HG02763 (cell line): Measurements from ENCODE around the gene CPPED1.

ENCODE experiments used
- ATAC-seq: cut with Tn5 transposase; IDR thresholded peaks from one replicate; pipeline ENCODE4 v1.9.1; 2021; ENCODE audit warnings: mild to moderate bottlenecking, moderate library complexity; ENCODE audit not compliant: unreplicated experiment

CPPED1 gene

DNA sequence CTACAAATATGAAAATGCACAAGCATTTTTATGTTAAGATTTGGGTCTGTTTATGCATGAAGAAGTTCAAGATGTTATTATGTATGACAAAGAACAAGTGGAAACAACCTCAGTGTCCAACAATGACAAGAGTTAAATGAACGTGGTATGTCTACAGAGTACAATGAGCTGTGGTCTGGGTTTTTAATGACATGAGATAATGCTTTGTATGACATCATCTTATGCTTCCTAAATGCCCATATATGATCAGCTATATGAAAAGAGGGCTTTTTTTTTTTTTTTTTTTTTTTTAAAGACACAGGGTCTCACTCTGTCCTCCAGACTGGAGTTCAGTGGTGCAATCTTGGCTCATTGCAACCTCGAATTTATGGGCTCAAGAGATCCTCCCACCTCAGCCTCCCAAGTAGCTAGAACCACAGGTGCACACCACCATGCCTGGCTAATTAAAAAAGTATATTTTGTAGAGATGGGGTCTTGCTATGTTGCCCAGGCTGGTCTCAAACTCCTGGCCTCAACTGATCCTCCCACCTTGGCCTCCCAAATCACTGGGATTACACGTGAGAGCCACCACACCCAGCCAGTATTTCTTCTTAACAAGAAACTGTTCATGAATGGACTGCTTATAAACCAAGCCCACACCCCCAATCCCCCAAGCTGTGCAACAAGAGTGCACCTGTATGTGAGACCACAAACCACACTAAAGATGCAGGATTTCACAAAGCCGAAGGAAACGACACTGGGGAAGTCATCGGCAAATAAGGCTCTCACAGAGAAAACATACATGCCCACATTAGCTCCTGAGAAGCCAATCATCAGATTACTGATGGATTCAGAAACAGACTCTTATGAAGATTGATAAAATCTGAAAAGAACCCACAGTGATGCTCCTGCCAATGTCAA lies 114.5 kb downstream of the CPPED1 start:
- ATAC-seq = no peak

DNA sequence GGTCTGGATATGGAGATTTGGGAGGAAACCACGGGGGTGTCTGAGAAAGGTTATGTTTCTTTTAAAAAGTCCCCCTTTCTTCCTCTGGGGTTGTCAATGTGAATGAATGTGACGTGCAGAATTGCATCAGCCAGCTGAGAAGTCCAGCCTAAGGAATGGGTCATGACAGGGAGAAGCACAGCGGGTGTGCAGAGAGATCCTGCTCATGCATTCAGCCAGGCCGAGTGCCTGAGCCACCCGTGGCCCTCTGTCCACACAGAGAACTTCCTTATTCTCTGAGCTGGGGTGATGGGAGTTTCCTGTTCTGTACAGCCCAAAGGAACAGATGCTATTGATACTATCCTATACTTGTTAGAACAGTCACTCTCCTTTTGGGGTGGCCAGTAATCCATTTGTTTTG lies 117.9 kb downstream of the CPPED1 start:
- no peak for ATAC-seq

DNA sequence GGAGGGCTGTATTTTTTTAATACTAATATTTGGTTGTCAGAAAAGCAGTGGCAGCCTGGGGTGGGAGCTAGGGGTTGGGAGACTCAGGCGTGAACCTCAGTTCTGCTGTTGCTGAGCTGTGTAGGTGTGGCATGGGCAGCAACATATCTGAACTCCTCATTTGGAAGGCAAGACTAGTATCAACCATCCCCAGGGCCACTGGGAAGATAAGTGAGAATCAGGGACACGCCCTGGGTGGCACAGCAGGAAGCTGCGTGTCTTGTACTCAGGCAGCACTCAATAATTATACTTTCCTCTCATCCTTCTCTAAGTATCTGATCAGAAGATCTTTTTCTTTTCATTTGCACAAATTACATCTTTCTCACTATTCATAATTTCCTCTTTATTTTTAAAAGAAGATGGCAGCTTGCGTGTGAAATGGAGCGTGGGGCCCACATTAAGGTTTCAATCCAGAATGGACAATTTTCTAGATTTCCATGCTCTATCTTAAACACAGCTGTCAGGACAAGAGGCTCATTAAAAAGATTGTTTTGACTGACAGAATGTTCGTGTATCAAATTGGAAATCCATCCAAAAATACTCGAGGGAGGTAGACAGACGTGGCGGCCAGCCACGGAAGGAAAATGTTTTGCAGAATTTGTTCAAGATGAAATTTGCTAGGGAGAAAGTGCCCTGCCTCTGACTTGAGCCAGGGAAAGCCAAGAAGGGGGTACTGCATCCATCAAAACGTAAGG lies 121.1 kb downstream of the CPPED1 start:
- ATAC-seq = no peak

DNA sequence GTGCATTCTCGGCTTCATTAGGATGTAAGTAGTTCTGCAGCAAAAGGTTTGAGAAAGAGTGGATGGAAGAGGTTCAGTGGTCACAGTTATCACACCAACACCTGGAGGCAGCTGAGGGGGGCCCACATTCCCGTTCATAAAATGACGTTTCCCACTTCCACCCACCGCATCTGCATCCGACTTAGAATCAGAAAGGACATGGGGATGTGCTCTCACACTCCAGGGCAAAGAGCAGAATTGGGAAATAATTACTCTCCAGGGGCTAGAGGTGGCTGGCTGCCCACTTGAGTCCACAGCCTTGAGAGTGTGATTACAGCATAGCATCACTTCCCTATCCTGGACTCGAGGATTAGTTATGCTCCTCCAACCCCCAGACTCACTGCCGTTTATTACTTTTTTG lies 122.0 kb downstream of the CPPED1 start:
- ATAC-seq = no peak

DNA sequence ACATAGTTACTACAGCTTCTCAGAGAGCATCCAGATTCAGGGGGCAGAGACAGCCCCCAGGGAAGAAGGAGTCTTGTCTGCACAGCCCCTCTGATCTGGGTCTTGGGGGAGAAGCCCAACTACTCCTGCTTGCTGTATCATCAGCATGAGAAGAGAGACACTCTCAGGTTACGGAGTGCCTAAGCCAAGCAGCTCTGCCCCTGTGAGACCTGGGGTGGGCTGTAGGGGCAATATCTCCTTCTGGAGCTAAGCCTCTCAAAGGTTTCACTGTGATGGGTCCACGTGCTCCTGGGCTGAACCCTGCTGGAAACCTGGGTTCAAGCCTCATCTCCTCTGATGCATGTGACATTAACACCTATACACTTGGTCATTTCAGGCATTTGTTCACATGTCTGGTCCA lies 123.2 kb downstream of the CPPED1 start:
- no peak for ATAC-seq

DNA sequence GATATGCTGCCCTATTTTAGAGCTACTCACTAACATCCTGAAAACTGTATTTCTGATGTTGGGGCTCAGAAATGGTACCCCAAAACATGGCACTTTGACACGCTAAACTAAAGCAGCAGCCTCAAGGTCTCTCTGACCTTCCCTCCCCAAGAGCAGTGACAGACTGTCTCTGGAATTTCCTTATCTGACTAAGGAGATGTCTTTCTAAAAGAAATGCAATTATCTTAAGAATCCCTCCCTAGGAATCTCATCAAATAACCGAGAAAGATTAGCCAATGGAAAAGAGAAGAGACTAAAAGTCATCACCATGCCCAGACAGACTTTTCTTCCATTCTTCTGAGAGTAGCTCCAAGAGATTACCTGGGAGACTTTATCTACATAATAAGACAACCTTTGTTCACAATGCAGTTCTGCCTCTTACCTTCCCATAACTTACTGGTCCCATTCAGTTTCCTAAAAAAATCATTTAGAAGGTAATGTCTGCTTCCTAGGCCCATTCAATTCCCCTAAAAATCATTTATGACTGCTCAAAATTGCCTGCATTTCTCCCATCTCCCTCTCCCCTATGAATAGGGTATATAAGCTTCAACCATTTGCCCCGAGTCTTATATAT lies 123.9 kb downstream of the CPPED1 start:
- no peak for ATAC-seq

DNA sequence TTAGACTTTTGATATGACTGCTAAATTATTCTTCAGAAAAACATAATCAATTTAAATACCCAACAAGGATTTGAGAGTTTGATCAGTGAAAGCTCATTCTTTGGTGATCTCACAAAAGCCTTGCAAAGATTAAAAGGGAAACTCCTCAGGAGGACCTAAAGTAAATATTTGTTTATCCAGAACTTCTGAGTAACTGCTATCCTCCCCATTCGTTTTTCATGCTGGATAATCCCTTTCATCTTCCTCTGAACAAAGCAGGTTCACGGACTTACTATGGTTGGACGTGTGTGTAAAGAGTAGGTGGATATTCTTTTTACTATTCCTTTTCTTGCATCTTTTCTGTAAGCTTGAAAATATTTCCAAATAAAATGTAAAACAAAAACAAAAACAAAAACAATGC lies 124.7 kb downstream of the CPPED1 start:
- ATAC-seq = no peak

DNA sequence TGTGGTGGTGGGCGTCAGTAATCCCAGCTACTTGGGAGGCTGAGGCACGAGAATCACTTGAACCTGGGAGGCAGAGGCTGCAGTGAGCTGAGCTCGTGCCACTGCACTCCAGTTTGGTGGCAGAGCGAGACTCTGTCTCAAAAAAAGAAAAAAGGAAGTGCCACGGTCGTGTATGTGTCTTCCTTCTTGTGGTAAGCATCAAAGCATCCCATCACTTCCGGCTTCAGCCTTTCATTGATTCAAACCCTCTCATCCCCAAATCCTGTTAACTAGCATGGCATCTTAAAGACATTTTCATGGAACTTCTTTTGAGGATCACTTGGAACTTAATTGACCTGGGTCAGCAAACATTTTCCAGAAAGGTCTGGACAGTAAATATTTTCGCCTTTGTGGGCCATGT lies 126.2 kb downstream of the CPPED1 start:
- no peak for ATAC-seq

DNA sequence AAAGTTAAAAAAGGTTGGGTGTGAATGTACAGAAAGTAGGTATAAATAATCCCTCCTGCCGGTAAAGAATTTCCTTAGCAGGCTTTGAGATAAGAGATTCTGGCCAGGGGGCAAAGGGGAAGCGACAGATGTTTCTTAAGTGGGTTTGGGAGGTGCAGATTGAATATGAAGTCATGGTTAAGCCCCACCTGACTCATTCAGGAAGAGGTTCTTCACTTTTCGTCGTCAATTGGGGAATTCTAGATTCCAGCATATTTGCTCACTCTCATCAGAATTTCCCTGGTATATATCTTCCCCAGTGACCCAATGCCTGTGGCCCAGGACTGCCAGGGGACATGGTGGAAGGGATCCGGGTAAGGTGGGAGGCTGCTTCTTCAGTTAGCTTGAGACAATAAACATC lies 127.8 kb downstream of the CPPED1 start:
- no peak for ATAC-seq

DNA sequence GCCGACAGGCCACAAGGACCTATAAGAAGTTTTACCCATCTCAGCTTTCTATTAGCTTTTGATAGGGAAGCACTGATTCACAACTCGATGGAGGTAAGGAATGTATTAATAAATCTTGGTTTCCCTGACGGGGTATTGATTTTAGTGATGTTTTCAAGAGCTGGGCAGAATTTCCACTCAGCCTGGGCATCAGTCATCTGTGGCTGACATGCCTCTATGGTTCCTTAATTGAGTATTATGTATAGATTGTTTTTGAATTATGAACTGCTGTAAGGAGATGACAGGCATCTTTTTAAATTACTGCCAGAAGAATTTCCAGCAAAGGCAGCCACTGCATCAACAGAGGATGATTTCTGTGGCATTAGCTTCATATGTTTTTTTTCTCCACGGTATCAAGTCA lies 128.6 kb downstream of the CPPED1 start:
- ATAC-seq = no peak

DNA sequence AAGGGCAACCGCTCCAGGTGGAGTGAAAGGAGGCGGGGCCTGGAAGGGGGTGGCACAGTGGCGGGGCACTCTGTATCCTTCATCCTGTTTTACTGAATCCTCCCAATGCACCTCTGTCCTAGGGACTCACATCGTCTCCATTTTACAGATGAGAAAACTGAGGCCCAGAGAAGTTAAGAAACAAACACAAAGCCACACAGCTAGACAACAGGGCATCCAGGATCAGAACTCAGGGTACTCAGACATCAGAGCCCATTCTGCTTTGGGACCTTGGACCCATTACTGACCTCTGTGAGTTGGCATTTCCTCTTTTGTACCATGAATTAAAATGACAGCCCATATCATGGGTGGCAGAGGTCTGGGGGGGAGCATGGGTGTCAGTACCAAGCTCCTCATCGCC lies 129.2 kb downstream of the CPPED1 start:
- no peak for ATAC-seq

DNA sequence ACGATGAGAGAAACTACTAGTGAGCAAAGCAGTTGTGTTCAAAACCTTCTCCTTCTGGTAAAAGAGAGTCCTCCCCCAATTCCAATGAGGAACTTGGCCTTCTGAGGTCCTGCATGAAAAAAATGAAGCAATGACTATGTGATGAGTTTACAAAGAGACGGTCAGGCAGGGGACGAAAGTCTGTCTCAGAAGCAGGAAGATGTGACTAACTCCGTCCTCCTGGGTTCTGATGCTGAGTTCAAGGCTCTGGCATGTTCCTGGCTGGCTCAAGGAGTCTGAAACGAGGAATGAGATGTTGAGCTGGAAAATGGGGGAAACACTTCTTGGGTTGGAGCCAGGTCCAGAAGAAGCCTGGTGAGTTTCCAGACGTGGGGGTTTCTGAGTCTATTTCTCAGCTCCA lies 129.6 kb downstream of the CPPED1 start:
- no peak for ATAC-seq

DNA sequence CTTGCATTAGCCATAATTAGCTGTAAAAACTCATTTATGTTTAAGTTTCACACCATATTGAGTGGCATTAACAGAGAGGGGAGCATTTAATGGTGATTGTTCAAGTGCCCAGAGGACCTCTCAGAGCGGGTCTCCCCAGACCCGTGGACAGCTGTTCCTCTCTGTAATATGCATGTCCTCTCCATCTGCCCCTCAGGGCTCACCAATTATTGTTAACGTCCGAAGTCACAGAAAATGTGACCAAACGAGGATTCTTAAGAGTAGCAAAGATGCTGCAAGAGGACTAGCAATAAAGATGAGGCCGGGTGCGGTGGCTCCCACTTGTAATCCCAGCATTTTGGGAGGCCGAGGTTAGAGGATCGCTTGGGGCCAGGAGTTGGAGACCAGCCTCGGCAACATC lies 130.2 kb downstream of the CPPED1 start:
- no peak for ATAC-seq

DNA sequence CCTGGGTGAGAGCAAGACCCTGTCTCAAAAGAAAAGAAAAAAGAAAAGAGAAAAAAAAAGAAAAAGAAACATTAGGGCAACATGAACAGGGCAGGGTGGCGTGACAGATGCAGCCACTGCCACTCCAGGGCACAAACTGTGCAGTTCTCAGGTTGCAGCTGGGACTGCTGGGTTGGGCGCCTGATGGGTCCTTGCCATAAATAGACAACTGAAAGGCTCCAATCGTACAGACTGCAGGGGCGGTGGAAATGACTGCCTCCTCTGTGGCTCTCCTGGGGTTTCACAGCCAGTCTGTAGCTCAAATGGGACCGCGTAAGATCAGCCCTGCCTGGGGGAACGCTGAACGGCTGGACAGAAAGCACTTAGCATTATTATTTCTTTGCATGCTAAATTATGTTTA lies 130.7 kb downstream of the CPPED1 start:
- no peak for ATAC-seq

DNA sequence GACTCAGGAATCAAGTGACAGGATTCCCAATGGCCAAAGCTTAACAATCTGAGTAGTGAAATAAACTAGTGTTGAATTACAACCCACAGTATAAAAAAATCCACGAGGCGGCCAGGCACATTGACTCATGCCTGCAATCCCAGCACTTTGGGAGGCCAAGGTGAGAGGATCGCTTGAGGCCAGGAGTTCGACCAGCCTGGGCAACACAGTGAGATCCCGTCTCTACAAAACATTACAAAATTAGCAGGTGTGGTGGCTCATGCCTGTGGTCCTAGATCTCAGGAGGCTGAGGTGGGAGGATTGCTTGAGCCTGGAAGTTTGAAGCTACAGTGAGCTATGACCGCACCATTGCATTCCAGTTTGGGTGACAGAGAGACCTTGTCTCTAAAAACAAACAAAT lies 133.8 kb downstream of the CPPED1 start:
- no peak for ATAC-seq

DNA sequence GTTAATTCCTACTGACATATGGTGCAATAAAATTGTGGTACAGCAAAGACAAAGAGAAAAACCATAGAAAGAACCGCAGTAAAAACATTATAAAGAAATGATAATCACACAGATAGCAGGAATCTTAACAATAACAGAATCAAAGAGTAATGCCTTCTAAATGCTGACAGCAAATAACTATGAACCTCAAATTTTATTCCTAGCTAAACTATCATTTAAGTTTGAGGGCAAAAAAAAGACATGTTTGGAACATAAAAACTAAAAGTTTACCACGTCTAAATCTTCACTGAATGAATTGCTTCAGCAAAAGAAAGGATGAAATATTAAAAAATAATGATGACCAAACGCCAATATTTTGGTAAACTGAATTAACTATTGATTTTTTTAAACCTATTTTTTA lies 135.8 kb downstream of the CPPED1 start:
- ATAC-seq = no peak

DNA sequence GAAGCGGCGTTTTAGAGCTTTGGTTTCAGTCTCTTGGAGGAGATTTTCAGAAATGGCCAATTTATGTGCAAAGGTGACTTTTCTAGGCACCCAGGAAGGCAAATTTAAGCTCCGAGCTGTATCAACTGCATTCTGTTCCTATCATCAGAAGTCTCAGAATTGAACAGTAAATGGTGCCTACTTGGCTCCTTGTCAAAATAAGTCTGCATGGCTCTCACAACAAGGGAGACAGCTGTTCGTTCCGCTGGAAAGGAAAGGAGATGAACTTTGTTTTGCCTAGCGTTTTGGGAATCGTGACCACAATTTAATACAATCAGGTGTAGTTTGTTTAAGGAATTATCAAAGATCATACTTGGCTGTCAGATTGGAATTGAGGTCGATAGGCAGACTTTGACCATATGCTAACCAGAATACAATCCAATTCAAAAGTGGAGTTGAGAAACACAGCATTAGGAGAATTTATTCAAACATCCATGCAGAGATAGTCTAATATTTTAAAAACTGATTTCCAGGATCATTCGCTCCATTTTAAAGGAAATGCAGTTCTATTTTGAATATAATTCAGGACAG lies 139.4 kb downstream of the CPPED1 start:
- ATAC-seq = no peak

DNA sequence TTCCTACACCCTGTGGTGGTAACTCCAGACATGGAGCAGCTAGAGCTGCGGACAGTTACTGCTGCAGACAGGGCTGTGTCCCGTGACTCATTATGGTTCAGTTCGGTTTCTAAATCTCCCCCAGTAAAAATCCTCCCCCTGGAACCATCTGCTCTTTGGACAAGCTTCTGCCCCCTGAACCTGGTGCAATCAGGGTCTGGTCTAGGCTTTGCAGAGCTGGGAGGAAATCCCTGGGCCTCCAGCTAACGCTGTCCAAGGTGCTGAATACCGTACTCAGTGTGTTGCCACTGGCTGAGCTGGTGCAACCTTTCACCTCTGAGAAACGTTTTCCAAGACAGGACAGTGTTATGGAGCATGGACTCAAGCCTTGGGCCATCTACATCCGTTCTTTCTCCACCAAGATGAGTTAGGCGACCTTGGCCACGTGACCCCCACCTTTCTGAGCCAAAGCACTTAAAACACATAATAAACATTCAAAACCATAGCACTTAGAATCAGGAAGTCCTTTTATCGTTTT lies 142.0 kb downstream of the CPPED1 start:
- no peak for ATAC-seq

DNA sequence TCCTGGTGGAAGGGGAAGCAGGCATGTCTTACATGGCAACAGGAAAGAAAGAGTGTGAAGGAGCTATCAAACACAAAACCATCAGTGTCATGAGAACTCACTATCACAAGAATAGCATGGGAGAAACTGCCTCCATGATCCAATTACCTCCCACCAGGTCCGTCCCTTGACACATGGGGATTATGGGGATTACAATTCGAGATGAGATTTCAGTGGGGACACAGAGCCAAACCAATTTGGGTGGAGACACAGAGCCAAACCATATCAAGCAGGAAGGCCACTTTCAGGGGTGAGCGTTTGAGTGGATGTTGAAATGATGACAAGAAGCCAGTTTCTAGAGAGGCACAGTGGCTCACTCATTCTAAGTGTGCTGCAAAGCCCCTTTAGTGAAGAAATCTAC lies 143.8 kb downstream of the CPPED1 start:
- ATAC-seq = no peak

DNA sequence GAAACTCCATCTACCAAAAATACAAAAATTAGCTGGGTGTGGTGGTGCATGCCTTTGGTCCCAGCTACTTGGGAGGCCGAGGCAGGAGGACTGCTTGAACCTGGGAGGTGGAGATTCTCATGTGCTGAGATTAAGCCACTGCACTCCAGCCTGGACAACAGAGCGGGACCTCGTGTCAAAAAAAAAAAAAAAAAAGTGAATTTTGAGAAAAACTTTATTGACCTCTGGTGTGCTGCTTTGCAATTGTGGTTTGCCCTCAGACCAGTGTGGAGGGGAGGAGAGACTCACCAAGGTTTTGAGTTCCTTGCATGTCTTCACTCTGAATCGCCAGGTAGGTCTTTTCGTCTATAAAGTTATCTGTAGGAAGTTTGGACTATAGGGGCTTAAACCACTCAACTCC lies 145.2 kb downstream of the CPPED1 start:
- ATAC-seq = no peak

DNA sequence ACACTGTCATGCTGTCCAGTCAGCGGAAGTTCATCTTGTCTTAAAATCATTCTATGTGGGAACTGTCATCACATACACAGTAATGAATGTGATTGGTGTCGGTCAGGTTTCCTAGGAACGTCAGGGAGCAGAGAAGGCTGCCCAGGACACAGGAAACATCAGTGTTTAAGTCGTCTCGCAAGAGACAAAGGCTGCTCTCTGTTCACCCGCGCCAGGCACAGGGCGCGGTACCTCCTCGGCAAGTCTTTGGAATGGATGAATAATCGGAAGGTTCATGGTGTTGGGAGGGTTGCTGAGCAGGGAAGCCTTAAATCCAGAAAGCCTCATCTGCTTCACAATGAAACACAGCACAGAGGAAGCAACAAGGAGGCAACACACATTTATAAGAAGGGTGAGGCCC lies 148.2 kb downstream of the CPPED1 start:
- ATAC-seq = no peak
